ENCODE results near the gene ANK3.

- TF ChIP-seq EP300 (IDR thresholded peaks at IDR 0.05) (no peak), CTCF (IDR thresholded peaks at IDR 0.05) (no peak)
Measured at GRCh38 chr10:60277656-60278055, 112.0 kb downstream of the ANK3 start.

Data from tibial nerve (tissue), 4 donors.